CD14-positive monocyte (primary cell): ENCODE results near the gene SIGLEC5. TPM values are rescaled to one million over a fixed set of nuclear protein-coding genes. Genes with fewer than 3 reads are reported as not detected.

Source experiments
- DNase-seq, 3 donors: peaks; one replicate each; pipeline ENCODE4 v3.0.0-alpha.2; 2011 to 2022
- H2AFZ ChIP-seq: 2 replicates; pipeline ENCODE4 v1.6.0; 2012; ENCODE audit warnings: mild to moderate bottlenecking, low read depth, low read length, inconsistent platforms; ENCODE audit not compliant: insufficient read depth, poor library complexity, severe bottlenecking
- H3K27ac ChIP-seq, 2 donors: 1 replicate in 1 of 2; 2 replicates in 1 of 2; pipeline ENCODE4 v1.5.1; 2012 to 2013; ENCODE audit warnings: low read length in 2 of 2, control low read depth in 1 of 2, inconsistent platforms in 1 of 2, low read depth in 1 of 2, mild to moderate bottlenecking in 1 of 2
- H3K27me3 ChIP-seq, 2 donors: one replicate each; pipeline versions ENCODE4 v1.6.0 to v1.6.1; 2011 to 2013; ENCODE audit warnings: low read length in 2 of 2; ENCODE audit not compliant: control insufficient read depth in 2 of 2, insufficient read depth in 2 of 2
- H3K36me3 ChIP-seq, 2 donors: replicated peaks in 1 of 2; 1 replicate in 1 of 2; 2 replicates in 1 of 2; pipeline versions ENCODE4 v1.5.1 to v1.6.1; 2012 to 2013; ENCODE audit warnings: low read length in 2 of 2, control low read depth in 1 of 2, inconsistent platforms in 1 of 2, mild to moderate bottlenecking in 1 of 2; ENCODE audit not compliant: insufficient read depth in 2 of 2, control insufficient read depth in 1 of 2
- H3K4me1 ChIP-seq, 2 donors: 1 replicate in 1 of 2; 2 replicates in 1 of 2; pipeline versions ENCODE4 v1.5.1 to v1.6.1; 2012 to 2013; ENCODE audit warnings: low read length in 2 of 2, control low read depth in 1 of 2, inconsistent platforms in 1 of 2, mild to moderate bottlenecking in 1 of 2, moderate library complexity in 1 of 2; ENCODE audit not compliant: insufficient read depth in 2 of 2, control insufficient read depth in 1 of 2
- H3K4me2 ChIP-seq: replicated peaks from 2 replicates; pipeline ENCODE3; 2012; ENCODE audit warnings: low read length, moderate library complexity, mild to moderate bottlenecking; ENCODE audit not compliant: poor library complexity, severe bottlenecking; ENCODE audit errors: extremely low read depth
- H3K4me3 ChIP-seq, 3 experiments: fragments of 200-600 bp in 1 of 3; sonication (generic) in 1 of 3; replicated peaks in 1 of 3; 1 replicate in 2 of 3; 2 replicates in 1 of 3; pipeline ENCODE4 v1.5.1; 2011 to 2013; ENCODE audit warnings: low read length in 3 of 3, mild to moderate bottlenecking in 3 of 3, control low read depth in 2 of 3, low read depth in 2 of 3, inconsistent platforms in 1 of 3, moderate library complexity in 1 of 3
- H3K79me2 ChIP-seq: 2 replicates; pipeline ENCODE4 v1.6.0; 2012; ENCODE audit warnings: mild to moderate bottlenecking, control low read depth, inconsistent platforms, low read length, moderate library complexity; ENCODE audit not compliant: insufficient read depth
- H3K9ac ChIP-seq: 2 replicates; pipeline ENCODE4 v1.6.0; 2017; ENCODE audit warnings: low read length, mild to moderate bottlenecking; ENCODE audit not compliant: insufficient read depth, poor library complexity, severe bottlenecking
- H3K9me3 ChIP-seq, 2 donors: replicated peaks in 1 of 2; 1 replicate in 1 of 2; 2 replicates in 1 of 2; pipeline versions ENCODE4 v1.5.1 to v1.6.1; 2012 to 2013; ENCODE audit warnings: low read length in 2 of 2, control low read depth in 1 of 2; ENCODE audit not compliant: control insufficient read depth in 1 of 2, insufficient read depth in 1 of 2
- H4K20me1 ChIP-seq: 2 replicates; pipeline ENCODE4 v1.6.0; 2012; ENCODE audit warnings: mild to moderate bottlenecking, low read length, control low read depth, moderate library complexity; ENCODE audit not compliant: insufficient read depth
- H3K27ac Mint-ChIP-seq, 7 donors: one replicate each; pipeline ENCODE4 v1.8.0; 2020; ENCODE audit warnings: mild to moderate bottlenecking in 7 of 7, mixed read lengths in 7 of 7, moderate library complexity in 6 of 7, inconsistent platforms in 2 of 7
- H3K27me3 Mint-ChIP-seq, 3 donors: one replicate each; pipeline ENCODE4 v1.8.0; 2021 to 2022; ENCODE audit warnings: low read depth in 3 of 3, mild to moderate bottlenecking in 3 of 3, mixed read lengths in 3 of 3, moderate library complexity in 3 of 3, inconsistent platforms in 1 of 3
- H3K36me3 Mint-ChIP-seq, 2 donors: one replicate each; pipeline ENCODE4 v1.8.0; 2020; ENCODE audit warnings: mixed read lengths in 2 of 2, inconsistent platforms in 1 of 2, mild to moderate bottlenecking in 1 of 2
- H3K4me1 Mint-ChIP-seq: one replicate; pipeline ENCODE4 v1.8.0; 2020; ENCODE audit warnings: mild to moderate bottlenecking, mixed read lengths
- H3K4me3 Mint-ChIP-seq, 2 donors: one replicate each; pipeline ENCODE4 v1.8.0; 2020; ENCODE audit warnings: mild to moderate bottlenecking in 2 of 2, mixed read lengths in 2 of 2, moderate library complexity in 1 of 2
- H3K9me3 Mint-ChIP-seq, 7 donors: one replicate each; pipeline ENCODE4 v1.8.0; 2020 to 2022; ENCODE audit warnings: mixed read lengths in 7 of 7, mild to moderate bottlenecking in 6 of 7, moderate library complexity in 6 of 7, inconsistent platforms in 2 of 7
- CTCF ChIP-seq: fragments of 200-600 bp; IDR thresholded peaks from one replicate; pipeline ENCODE4 v1.8.0; 2022; ENCODE audit warnings: antibody characterized with exemption, mild to moderate bottlenecking
- WGBS: methylation state at CpG from one replicate; pipeline ENCODE4 v1.1.5; 2013; ENCODE audit warnings: missing lambda C conversion rate; ENCODE audit not compliant: insufficient coverage; 5-methylcytosine and 5-hydroxymethylcytosine counted together
- intact Hi-C, 2 donors: fragments of 100-400 bp; cut with micrococcal nuclease; formaldehyde crosslinking; loops; one replicate each; pipeline versions ENCODE4 v1.15.0 to v1.15.1; 2023
- polyA plus RNA-seq, 3 donors: library from polyadenylated mRNA; depleted of rRNA in 1 of 3; unstranded in 2 of 3; stranded (reverse) in 1 of 3; fragments of 300-500 nt in 2 of 3; fragments of >200 nt in 1 of 3; fragmentation: Illumina TruSeq in 2 of 3; gene quantifications; 1 replicate in 2 of 3; 2 replicates in 1 of 3; pipeline ENCODE4 v1.2.3, GENCODE V29; 2012 to 2021

Gene SIGLEC5
- polyA plus RNA-seq, 3 donors, result 10.2 to 12.6 TPM; not detected in 1

GRCh38 chr19:51663650-51664049 is 33.4 kb upstream of the SIGLEC5 start:
- peaks cover 43 to 58% of the 10 kb centered on the region in 2 donors for H3K27me3 ChIP-seq
- TF ChIP-seq CTCF, result no peak
- H3K9me3 Mint-ChIP-seq, result peaks cover 2 to 9% (median 7%) of the 10 kb centered on the region in 7 donors

GRCh38 chr19:51660975-51661600 is 30.9 kb upstream of the SIGLEC5 start:
- Mint-ChIP-seq H3K27ac (no peak overlapping the region), H3K9me3 (peaks cover 0 to 5% (median 3%) of the 10 kb centered on the region in 7 donors), H3K4me3 (peak overlapping the region in 1 of 2 donors; percentile 67), H3K36me3 (no peaks in the 10 kb centered on the region), H3K27me3 (peaks cover 30 to 40% (median 38%) of the 10 kb centered on the region in 3 donors), H3K4me1 (peaks cover 18% of the 10 kb centered on the region)
- intact Hi-C loops, result loop anchor here in 1 of 2 donors (5.0 to 10.0 kb wide), 2 partner anchors 189 to 266 kb away; partner anchors contain the start of gene C19orf84
- WGBS, result 8% methylated on average over 2 of the region's 10 CpGs
- Histone ChIP-seq H2AFZ (no peak overlapping the region), H3K27ac (no peak overlapping the region), H3K4me2 (no peak overlapping the region), H3K9me3 (peaks cover 0 to 8% of the 10 kb centered on the region in 2 donors), H3K9ac (no peak overlapping the region), H3K4me1 (peaks cover 15 to 22% of the 10 kb centered on the region in 2 donors), H3K4me3 (no peak overlapping the region), H3K79me2 (no peaks in the 10 kb centered on the region), H3K27me3 (peaks cover 34 to 45% of the 10 kb centered on the region in 2 donors), H4K20me1 (no peaks in the 10 kb centered on the region), H3K36me3 (no peaks in the 10 kb centered on the region)
- DNase-seq, result peak; percentile 72 to 80 (median 76)
- peak; percentile 70 for TF ChIP-seq CTCF

More at GRCh38 chr19:51663650-51664049, 33.4 kb upstream of the SIGLEC5 start:
- no peaks in the 10 kb centered on the region for H3K36me3 ChIP-seq
- H2AFZ ChIP-seq, result no peak overlapping the region
- H3K27ac ChIP-seq, result no peak overlapping the region
- no peak overlapping the region for H3K27ac Mint-ChIP-seq
- peaks cover 15 to 17% of the 10 kb centered on the region in 2 donors for H3K4me1 ChIP-seq
- H3K4me3 Mint-ChIP-seq, result peak overlapping the region in 1 of 2 donors; percentile 89
- DNase-seq, result no peak
- no peaks in the 10 kb centered on the region for H4K20me1 ChIP-seq
- H3K9ac ChIP-seq, result no peak overlapping the region
- H3K27me3 Mint-ChIP-seq, result peaks cover 47 to 55% (median 52%) of the 10 kb centered on the region in 3 donors
- H3K4me3 ChIP-seq, result no peak overlapping the region
- WGBS, result 48% methylated on average over 3 of the region's 3 CpGs
- no peak overlapping the region for H3K4me2 ChIP-seq
- H3K9me3 ChIP-seq, result peaks cover 3 to 8% of the 10 kb centered on the region in 2 donors
- no peaks in the 10 kb centered on the region for H3K79me2 ChIP-seq
- peaks cover 11% of the 10 kb centered on the region for H3K4me1 Mint-ChIP-seq
- intact Hi-C loops, result loop anchor here in 1 of 2 donors (5.0 to 10.0 kb wide), 2 partner anchors 191 to 269 kb away; partner anchors contain the start of gene C19orf84
- H3K36me3 Mint-ChIP-seq, result no peaks in the 10 kb centered on the region
